Upper lobe of left lung (tissue), 6 donors: ENCODE results near the gene MIAT. TPM values are rescaled to one million over a fixed set of nuclear protein-coding genes. Genes with fewer than 3 reads are reported as not detected.

Source experiments
- ATAC-seq, 2 donors: fragments of 200-7000 bp; cut with Tn5 transposase; one replicate each; pipeline ENCODE4 v1.9.1; 2022; ENCODE audit warnings: mild to moderate bottlenecking in 2 of 2, moderate library complexity in 2 of 2; ENCODE audit not compliant: low FRiP score in 2 of 2
- DNase-seq, 2 donors: peaks; one replicate each; pipeline ENCODE4 v3.0.0-alpha.2; 2019 to 2020
- H3K27ac ChIP-seq, 4 donors: fragments of 200-600 bp; sonication (generic); one replicate each; pipeline ENCODE4 v1.5.1; 2016 to 2019
- H3K27me3 ChIP-seq, 4 donors: fragments of 200-600 bp; sonication (generic); one replicate each; pipeline ENCODE4 v1.5.1; 2017 to 2019
- H3K36me3 ChIP-seq, 4 donors: fragments of 200-600 bp; sonication (generic); one replicate each; pipeline ENCODE4 v1.5.1; 2016 to 2019
- H3K4me1 ChIP-seq, 4 donors: fragments of 200-600 bp; sonication (generic); one replicate each; pipeline ENCODE4 v1.5.1; 2018 to 2019
- H3K4me3 ChIP-seq, 4 donors: fragments of 200-600 bp; sonication (generic); one replicate each; pipeline ENCODE4 v1.5.1; 2017 to 2019; ENCODE audit warnings: mild to moderate bottlenecking in 2 of 4, moderate library complexity in 1 of 4
- H3K9me3 ChIP-seq, 4 donors: fragments of 200-600 bp; sonication (generic); one replicate each; pipeline ENCODE4 v1.5.1; 2018 to 2019
- EP300 ChIP-seq, 4 donors: sonication (generic); formaldehyde crosslinking; IDR thresholded peaks; one replicate each; pipeline ENCODE4 v1.5.1; 2017; ENCODE audit warnings: antibody characterized with exemption in 4 of 4, control low read depth in 2 of 4
- POLR2A ChIP-seq, 4 donors: fragments of 450-650 bp; IDR thresholded peaks; one replicate each; pipeline ENCODE4 v1.5.1; 2016 to 2017; ENCODE audit warnings: antibody characterized with exemption in 4 of 4, mild to moderate bottlenecking in 2 of 4
- POLR2AphosphoS5 ChIP-seq, 2 donors: sonication (generic); formaldehyde crosslinking; IDR thresholded peaks; one replicate each; pipeline ENCODE4 v1.5.1; 2017; ENCODE audit warnings: antibody characterized with exemption in 2 of 2
- WGBS, 2 donors: methylation state at CpG; one replicate each; pipeline ENCODE4 v1.1.5; 2017 to 2018; 5-methylcytosine and 5-hydroxymethylcytosine counted together
- total RNA-seq, 6 donors: library from RNA; depleted of rRNA in 4 of 6; stranded (reverse); fragments of >200 nt in 4 of 6; gene quantifications; one replicate each; pipeline versions ENCODE4 v1.1.0 to v1.2.1, GENCODE V29; 2016 to 2021
- TF ChIP-seq, protein P1 (sequence below), 6 experiments: fragments of 450-650 bp in 4 of 6; fragments of 200-600 bp in 2 of 6; sonication (generic) in 2 of 6; IDR thresholded peaks; one replicate each; pipeline ENCODE4 v1.5.1; 2016 to 2019; ENCODE audit warnings: antibody characterized with exemption in 6 of 6
- donor health status: DM: no; HTN: no; CAD: no; lungs with moderate emphysema.
- donor health status: DM: no; HTN: yes; CAD: no; lungs with severe emphysema.

MIAT gene
- total RNA-seq, 6 donors from 2014 or later: 3.0 to 24.1 (median 6.1) TPM

DNA sequence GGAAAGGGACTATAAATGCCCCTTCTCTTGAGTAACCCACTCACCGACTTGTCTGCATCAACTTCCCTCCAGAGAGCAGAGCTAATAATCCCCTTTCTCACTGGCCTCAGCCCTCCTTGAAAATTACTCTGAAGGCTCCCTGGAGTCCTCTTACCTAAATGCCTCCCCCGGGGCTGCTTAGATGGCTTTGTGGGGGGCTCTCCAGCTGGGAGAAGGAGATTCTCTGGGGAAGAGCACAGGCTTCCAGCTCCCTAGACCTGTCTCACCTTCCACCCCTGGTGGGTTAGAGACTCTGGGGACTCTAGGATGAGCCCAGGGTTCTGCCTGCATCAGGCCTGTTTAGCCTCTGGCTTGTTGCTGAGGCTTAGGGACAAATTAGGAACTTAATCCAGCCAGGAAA lies 39.8 kb downstream of the MIAT start:
- no peak for ATAC-seq
- no peaks in the 10 kb centered on the region for H3K9me3 ChIP-seq
- no peak for DNase-seq
- no peak overlapping the region for H3K27ac ChIP-seq
- no peak for TF ChIP-seq POLR2AphosphoS5 (IDR thresholded peaks at IDR 0.05)
- TF ChIP-seq POLR2A (IDR thresholded peaks at IDR 0.05): no peak
- TF ChIP-seq, protein P1, sequence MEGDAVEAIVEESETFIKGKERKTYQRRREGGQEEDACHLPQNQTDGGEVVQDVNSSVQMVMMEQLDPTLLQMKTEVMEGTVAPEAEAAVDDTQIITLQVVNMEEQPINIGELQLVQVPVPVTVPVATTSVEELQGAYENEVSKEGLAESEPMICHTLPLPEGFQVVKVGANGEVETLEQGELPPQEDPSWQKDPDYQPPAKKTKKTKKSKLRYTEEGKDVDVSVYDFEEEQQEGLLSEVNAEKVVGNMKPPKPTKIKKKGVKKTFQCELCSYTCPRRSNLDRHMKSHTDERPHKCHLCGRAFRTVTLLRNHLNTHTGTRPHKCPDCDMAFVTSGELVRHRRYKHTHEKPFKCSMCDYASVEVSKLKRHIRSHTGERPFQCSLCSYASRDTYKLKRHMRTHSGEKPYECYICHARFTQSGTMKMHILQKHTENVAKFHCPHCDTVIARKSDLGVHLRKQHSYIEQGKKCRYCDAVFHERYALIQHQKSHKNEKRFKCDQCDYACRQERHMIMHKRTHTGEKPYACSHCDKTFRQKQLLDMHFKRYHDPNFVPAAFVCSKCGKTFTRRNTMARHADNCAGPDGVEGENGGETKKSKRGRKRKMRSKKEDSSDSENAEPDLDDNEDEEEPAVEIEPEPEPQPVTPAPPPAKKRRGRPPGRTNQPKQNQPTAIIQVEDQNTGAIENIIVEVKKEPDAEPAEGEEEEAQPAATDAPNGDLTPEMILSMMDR (IDR thresholded peaks at IDR 0.05): no peak
- H3K36me3 ChIP-seq: peaks cover 0 to 24% (median 8%) of the 10 kb centered on the region in 4 donors
- no peaks in the 10 kb centered on the region for H3K4me1 ChIP-seq
- H3K27me3 ChIP-seq: no peaks in the 10 kb centered on the region
- 69 to 92% methylated on average over 1 to 2 of the region's 2 CpGs for WGBS, 2 donors
- H3K4me3 ChIP-seq: no peak overlapping the region

DNA sequence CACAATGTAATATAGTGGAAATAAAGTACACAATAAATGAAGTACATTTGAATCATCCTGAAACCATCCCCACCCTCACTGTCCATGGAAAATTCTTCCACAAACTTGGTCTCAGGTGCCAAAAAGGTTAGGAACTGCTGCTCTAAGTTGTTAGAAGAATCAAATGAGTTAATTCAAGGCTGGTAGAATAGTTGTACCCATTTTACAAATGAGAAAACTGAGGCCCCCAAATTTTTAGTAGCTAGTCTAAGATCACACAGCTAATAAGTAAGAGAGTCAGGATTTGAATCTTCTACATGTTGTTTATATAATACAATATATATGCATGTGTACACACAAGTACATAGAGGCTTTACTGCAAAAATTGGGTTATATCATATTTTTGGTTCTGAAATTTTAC lies 43.1 kb downstream of the MIAT start:
- H3K4me3 ChIP-seq: no peak overlapping the region
- DNase-seq (no peak), ATAC-seq (no peak)
- TF ChIP-seq POLR2A (IDR thresholded peaks at IDR 0.05): no peak
- TF ChIP-seq, protein P1 (IDR thresholded peaks at IDR 0.05): no peak
- TF ChIP-seq EP300 (IDR thresholded peaks at IDR 0.05): no peak
- no peak for TF ChIP-seq POLR2AphosphoS5 (IDR thresholded peaks at IDR 0.05)
- H3K4me1 ChIP-seq: no peaks in the 10 kb centered on the region
- H3K36me3 ChIP-seq: peaks cover 0 to 11% (median 8%) of the 10 kb centered on the region in 4 donors
- no peaks in the 10 kb centered on the region for H3K27me3 ChIP-seq
- no peaks in the 10 kb centered on the region for H3K9me3 ChIP-seq
- H3K27ac ChIP-seq: no peak overlapping the region

DNA sequence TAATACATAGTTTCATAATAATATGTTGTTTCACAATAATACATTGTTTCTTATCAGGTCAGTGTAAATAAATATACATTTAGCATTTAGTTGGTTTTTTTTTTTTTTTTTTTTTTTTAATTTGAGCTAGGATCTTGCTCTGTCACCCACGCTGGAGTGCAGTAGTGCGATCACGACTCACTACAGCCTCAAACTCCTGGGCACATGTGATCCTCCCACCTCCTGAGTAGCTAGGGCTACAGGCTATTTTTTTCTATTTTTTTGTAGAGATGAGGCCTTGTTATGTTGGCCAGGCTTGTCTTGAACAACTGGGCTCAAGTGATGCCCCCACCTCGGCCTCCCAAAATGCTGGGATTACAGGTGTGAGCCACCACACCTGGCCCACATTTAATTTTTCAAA lies 43.5 kb downstream of the MIAT start:
- ATAC-seq (no peak), DNase-seq (no peak)
- Histone ChIP-seq H3K36me3 (peaks cover 0 to 10% (median 7%) of the 10 kb centered on the region in 4 donors), H3K27ac (no peak overlapping the region), H3K4me1 (no peaks in the 10 kb centered on the region), H3K9me3 (no peaks in the 10 kb centered on the region), H3K4me3 (no peak overlapping the region), H3K27me3 (no peaks in the 10 kb centered on the region)
- TF ChIP-seq, protein P1 (IDR thresholded peaks at IDR 0.05): no peak
- TF ChIP-seq EP300 (IDR thresholded peaks at IDR 0.05): no peak
- TF ChIP-seq POLR2AphosphoS5 (IDR thresholded peaks at IDR 0.05): no peak
- TF ChIP-seq POLR2A (IDR thresholded peaks at IDR 0.05): no peak
- WGBS, 2 donors: 96 to 98% methylated on average over 4 of the region's 4 CpGs

DNA sequence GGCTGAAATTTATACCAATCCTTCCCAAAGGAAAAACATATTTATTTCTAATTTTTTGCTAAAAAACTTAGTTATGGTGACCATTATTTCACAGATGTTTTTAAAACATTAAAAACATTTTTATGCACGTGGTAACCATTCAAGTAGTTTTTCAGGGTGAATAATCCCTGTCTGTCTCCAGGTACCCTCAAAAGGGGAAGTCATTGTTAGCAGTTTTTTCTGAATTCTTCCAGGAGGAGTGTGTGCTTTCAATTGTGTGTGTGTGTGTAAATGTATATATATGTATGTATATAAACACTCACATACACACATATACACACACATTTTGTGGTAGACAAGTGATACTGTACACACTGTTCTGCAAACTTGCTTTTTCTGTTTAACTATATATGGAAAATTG lies 43.9 kb downstream of the MIAT start:
- no peak for ATAC-seq
- DNase-seq: no peak
- TF ChIP-seq, protein P1 (IDR thresholded peaks at IDR 0.05): no peak
- TF ChIP-seq POLR2AphosphoS5 (IDR thresholded peaks at IDR 0.05) (no peak), POLR2A (IDR thresholded peaks at IDR 0.05) (no peak), EP300 (IDR thresholded peaks at IDR 0.05) (no peak)
- peaks cover 0 to 10% (median 7%) of the 10 kb centered on the region in 4 donors for H3K36me3 ChIP-seq
- no peaks in the 10 kb centered on the region for H3K9me3 ChIP-seq
- H3K4me3 ChIP-seq: no peak overlapping the region
- no peak overlapping the region for H3K27ac ChIP-seq
- WGBS, 2 donors: 80 to 81% methylated on average over 1 of the region's 1 CpG
- H3K4me1 ChIP-seq: no peaks in the 10 kb centered on the region
- H3K27me3 ChIP-seq: no peaks in the 10 kb centered on the region
